ENCODE data around the gene TESK2. TPM values are rescaled to one million over a fixed set of nuclear protein-coding genes. Genes with fewer than 3 reads are reported as not detected.

Gene TESK2
- total RNA-seq, 1 donor from 2014 or later = 14.9 TPM

DNA sequence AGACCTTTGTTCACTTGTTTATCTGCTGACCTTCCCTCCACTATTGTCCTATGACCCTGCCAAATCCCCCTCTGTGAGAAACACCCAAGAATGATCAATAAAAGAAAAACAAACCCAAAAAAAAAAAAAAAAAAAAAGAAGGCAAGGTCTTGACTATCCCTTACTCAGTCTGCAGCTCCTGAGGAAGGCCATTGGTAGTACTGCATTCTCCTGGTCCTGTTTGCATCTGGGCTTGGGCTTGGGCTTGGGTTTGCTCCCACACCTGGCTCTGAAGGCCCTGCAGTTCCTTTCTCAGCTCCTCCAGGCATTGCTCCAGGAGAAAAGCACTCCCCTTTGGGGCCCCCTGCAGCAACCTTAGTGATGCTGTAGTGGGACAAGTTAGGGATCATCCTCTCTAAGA is 7.3 kb upstream of the TESK2 start:
- H3K4me1 ChIP-seq = peaks cover 16% of the 10 kb centered on the region
- H3K27me3 ChIP-seq = no peaks in the 10 kb centered on the region
- TF ChIP-seq EZH2 (IDR thresholded peaks at IDR 0.05) (no peak), EZH2phosphoT487 (IDR thresholded peaks at IDR 0.05) (no peak)
- TF ChIP-seq, protein P1, sequence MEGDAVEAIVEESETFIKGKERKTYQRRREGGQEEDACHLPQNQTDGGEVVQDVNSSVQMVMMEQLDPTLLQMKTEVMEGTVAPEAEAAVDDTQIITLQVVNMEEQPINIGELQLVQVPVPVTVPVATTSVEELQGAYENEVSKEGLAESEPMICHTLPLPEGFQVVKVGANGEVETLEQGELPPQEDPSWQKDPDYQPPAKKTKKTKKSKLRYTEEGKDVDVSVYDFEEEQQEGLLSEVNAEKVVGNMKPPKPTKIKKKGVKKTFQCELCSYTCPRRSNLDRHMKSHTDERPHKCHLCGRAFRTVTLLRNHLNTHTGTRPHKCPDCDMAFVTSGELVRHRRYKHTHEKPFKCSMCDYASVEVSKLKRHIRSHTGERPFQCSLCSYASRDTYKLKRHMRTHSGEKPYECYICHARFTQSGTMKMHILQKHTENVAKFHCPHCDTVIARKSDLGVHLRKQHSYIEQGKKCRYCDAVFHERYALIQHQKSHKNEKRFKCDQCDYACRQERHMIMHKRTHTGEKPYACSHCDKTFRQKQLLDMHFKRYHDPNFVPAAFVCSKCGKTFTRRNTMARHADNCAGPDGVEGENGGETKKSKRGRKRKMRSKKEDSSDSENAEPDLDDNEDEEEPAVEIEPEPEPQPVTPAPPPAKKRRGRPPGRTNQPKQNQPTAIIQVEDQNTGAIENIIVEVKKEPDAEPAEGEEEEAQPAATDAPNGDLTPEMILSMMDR (IDR thresholded peaks at IDR 0.05) = no peak
- Mint-ChIP-seq H3K4me3 (peak overlapping the region; percentile 93), H3K4me1 (peaks cover 26% of the 10 kb centered on the region), H3K27me3 (ENCODE audit: insufficient read depth, low read depth) (peaks cover 9% of the 10 kb centered on the region), H3K27ac (no peak overlapping the region), H3K36me3 (no peaks in the 10 kb centered on the region), H3K9me3 (peaks cover 8% of the 10 kb centered on the region)
- H3K79me2 ChIP-seq (ENCODE audit: low read depth) = peaks cover 9% of the 10 kb centered on the region
- H3K9me3 ChIP-seq (ENCODE audit: low read depth) = no peaks in the 10 kb centered on the region
- no peak overlapping the region for H2AFZ ChIP-seq (replicated peaks)
- DNase-seq (ENCODE audit: low spot score) = no peak
- no peaks in the 10 kb centered on the region for H3K36me3 ChIP-seq
- H3K27ac ChIP-seq = no peak overlapping the region
- H3K9ac ChIP-seq = no peak overlapping the region
- H4K20me1 ChIP-seq (ENCODE audit: low read depth) = no peaks in the 10 kb centered on the region
- no peak overlapping the region for H3K4me3 ChIP-seq
- peaks cover 17% of the 10 kb centered on the region for H3F3A ChIP-seq (ENCODE audit: low read depth)
- H3K4me2 ChIP-seq = peak overlapping the region; percentile 86

DNA sequence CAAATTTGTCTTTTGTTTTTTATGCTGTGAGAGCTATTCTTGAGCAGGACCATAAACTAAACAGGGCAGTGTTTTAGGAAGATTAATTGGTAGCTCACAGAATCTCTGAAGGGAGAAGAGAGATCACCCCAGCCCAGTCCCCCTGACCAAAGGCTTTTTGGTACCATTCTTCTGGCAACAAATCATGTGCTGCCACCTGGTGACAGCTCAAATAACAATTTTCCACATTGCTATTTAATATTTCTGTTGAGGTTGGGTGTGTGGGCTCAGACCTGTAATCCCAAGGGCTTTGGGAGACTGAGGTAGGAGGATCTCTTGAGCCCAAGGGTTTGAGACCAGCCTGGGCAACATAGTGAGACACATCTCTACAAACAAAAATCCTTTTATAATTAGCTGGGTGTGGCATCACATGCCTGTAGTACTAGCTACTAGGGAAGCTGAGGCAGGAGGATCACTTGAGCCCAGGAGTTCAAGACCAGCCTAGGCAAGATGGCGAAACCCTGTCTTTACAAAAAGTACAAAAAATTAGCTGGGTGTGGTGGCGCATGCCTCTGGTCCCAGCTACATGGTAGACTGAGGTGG is 2.2 kb upstream of the TESK2 start:
- H3K4me1 ChIP-seq = peaks cover 10% of the 10 kb centered on the region
- peak; percentile 66 for DNase-seq (ENCODE audit: low spot score)
- no peak overlapping the region for H3K4me3 ChIP-seq
- H3K27ac Mint-ChIP-seq = no peak overlapping the region
- H3K27me3 Mint-ChIP-seq (ENCODE audit: insufficient read depth, low read depth) = peaks cover 11% of the 10 kb centered on the region
- peaks cover 4% of the 10 kb centered on the region for H3K4me1 Mint-ChIP-seq
- H3K4me2 ChIP-seq = no peak overlapping the region
- no peak overlapping the region for H3K4me3 Mint-ChIP-seq
- no peaks in the 10 kb centered on the region for H3K9me3 ChIP-seq (ENCODE audit: low read depth)
- peaks cover 5% of the 10 kb centered on the region for H3K9me3 Mint-ChIP-seq
- peaks cover 10% of the 10 kb centered on the region for H3K79me2 ChIP-seq (ENCODE audit: low read depth)
- H3K27me3 ChIP-seq = peaks cover 15% of the 10 kb centered on the region
- H4K20me1 ChIP-seq (ENCODE audit: low read depth) = peaks cover 8% of the 10 kb centered on the region
- H3K36me3 ChIP-seq = no peaks in the 10 kb centered on the region
- no peak overlapping the region for H2AFZ ChIP-seq (replicated peaks)
- H3K27ac ChIP-seq = no peak overlapping the region
- TF ChIP-seq, protein P1 (IDR thresholded peaks at IDR 0.05) = peak; percentile 68
- TF ChIP-seq EZH2 (IDR thresholded peaks at IDR 0.05) (no peak), EZH2phosphoT487 (IDR thresholded peaks at IDR 0.05) (no peak)
- peaks cover 24% of the 10 kb centered on the region for H3F3A ChIP-seq (ENCODE audit: low read depth)
- no peaks in the 10 kb centered on the region for H3K36me3 Mint-ChIP-seq
- no peak overlapping the region for H3K9ac ChIP-seq

DNA sequence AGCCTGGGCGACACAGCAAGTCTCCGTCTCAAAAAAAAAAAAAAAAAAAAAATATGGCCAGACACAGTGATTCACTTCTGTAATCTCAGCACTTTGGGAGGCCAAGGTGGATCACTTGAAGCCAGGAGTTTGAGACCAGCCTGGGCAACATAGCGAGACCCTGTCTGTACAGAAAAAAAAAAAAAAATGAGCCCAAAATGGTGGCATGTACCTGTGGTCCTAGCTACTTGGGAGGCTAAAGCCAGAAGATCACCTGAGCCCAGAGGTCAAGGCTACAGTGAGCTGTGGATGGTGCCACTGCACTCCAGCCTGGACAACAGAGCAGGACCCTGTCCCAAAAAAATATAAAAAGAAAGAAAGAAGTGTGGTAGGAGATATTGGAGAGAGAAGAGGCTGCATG is 1.7 kb upstream of the TESK2 start:
- H3K4me1 ChIP-seq = peaks cover 10% of the 10 kb centered on the region
- Mint-ChIP-seq H3K4me3 (no peak overlapping the region), H3K27me3 (ENCODE audit: insufficient read depth, low read depth) (peaks cover 13% of the 10 kb centered on the region), H3K27ac (no peak overlapping the region), H3K9me3 (peaks cover 5% of the 10 kb centered on the region), H3K36me3 (no peaks in the 10 kb centered on the region), H3K4me1 (peaks cover 3% of the 10 kb centered on the region)
- peaks cover 10% of the 10 kb centered on the region for H3K79me2 ChIP-seq (ENCODE audit: low read depth)
- no peaks in the 10 kb centered on the region for H3K9me3 ChIP-seq (ENCODE audit: low read depth)
- no peak overlapping the region for H3K9ac ChIP-seq
- TF ChIP-seq, protein P1 (IDR thresholded peaks at IDR 0.05) = no peak
- TF ChIP-seq EZH2 (IDR thresholded peaks at IDR 0.05) (no peak), EZH2phosphoT487 (IDR thresholded peaks at IDR 0.05) (no peak)
- H3F3A ChIP-seq (ENCODE audit: low read depth) = peaks cover 24% of the 10 kb centered on the region
- H3K27me3 ChIP-seq = peaks cover 15% of the 10 kb centered on the region
- H3K4me2 ChIP-seq = no peak overlapping the region
- DNase-seq (ENCODE audit: low spot score) = no peak
- no peaks in the 10 kb centered on the region for H3K36me3 ChIP-seq
- H4K20me1 ChIP-seq (ENCODE audit: low read depth) = peaks cover 8% of the 10 kb centered on the region
- H3K27ac ChIP-seq = no peak overlapping the region
- H3K4me3 ChIP-seq = no peak overlapping the region
- no peak overlapping the region for H2AFZ ChIP-seq (replicated peaks)
